HepG2 (cell line): ENCODE data around the gene SEM1. TPM values are rescaled to one million over a fixed set of nuclear protein-coding genes. Genes with fewer than 3 reads are reported as not detected.

ENCODE experiments used
- BCL6 ChIP-seq: IDR thresholded peaks from 2 replicates; pipeline ENCODE4 v1.6.1; 2016; ENCODE audit warnings: missing genetic modification reagents, missing compliant biosample characterization
- DNMT1 ChIP-seq: sonication (generic); formaldehyde crosslinking; IDR thresholded peaks from 2 replicates; pipeline ENCODE4 v1.5.1; 2020; ENCODE audit warnings: mild to moderate bottlenecking, missing genetic modification reagents
- KDM3A ChIP-seq: IDR thresholded peaks from 2 replicates; pipeline ENCODE4 v1.6.1; 2018; ENCODE audit warnings: low read depth, missing compliant biosample characterization
- MAZ ChIP-seq, 2 experiments: sonication (generic) in 1 of 2; formaldehyde crosslinking in 1 of 2; IDR thresholded peaks; 2 replicates each; pipeline versions ENCODE4 v1.5.0 to v1.6.1; 2012 to 2020; ENCODE audit warnings: low read depth in 2 of 2, mild to moderate bottlenecking in 2 of 2, borderline replicate concordance in 1 of 2, improper control_type of control experiment in 1 of 2, low read length in 1 of 2, missing genetic modification reagents in 1 of 2, moderate library complexity in 1 of 2
- NFKB2 ChIP-seq: sonication (generic); formaldehyde crosslinking; IDR thresholded peaks from 2 replicates; pipeline ENCODE4 v1.4.0; 2020; ENCODE audit warnings: missing genetic modification reagents, borderline replicate concordance
- NR2F2 ChIP-seq: IDR thresholded peaks from 2 replicates; pipeline ENCODE4 v1.6.1; 2012; ENCODE audit warnings: low read depth, inconsistent platforms, borderline replicate concordance
- PAF1 ChIP-seq: IDR thresholded peaks from 2 replicates; pipeline ENCODE4 v1.6.1; 2016; ENCODE audit warnings: missing genetic modification reagents, missing compliant biosample characterization
- SIX4 ChIP-seq: sonication (generic); formaldehyde crosslinking; IDR thresholded peaks from 2 replicates; pipeline ENCODE4 v1.4.0; 2020; ENCODE audit warnings: missing genetic modification reagents
- SYNCRIP ChIP-seq: fragments of 200-400 bp; formaldehyde crosslinking; IDR thresholded peaks from 2 replicates; pipeline ENCODE4 v1.6.1; 2018; ENCODE audit warnings: mild to moderate bottlenecking, low read depth, low read length; ENCODE audit not compliant: insufficient read depth
- TEAD2 ChIP-seq: sonication (generic); formaldehyde crosslinking; IDR thresholded peaks from 2 replicates; pipeline ENCODE4 v1.9.0; 2021; ENCODE audit warnings: missing genetic modification reagents
- ZMYM4 ChIP-seq: sonication (generic); formaldehyde crosslinking; IDR thresholded peaks from 2 replicates; pipeline ENCODE4 v1.8.1; 2023; ENCODE audit warnings: mild to moderate bottlenecking, missing genetic modification reagents
- ZNF136 ChIP-seq: sonication (generic); formaldehyde crosslinking; IDR thresholded peaks from 2 replicates; pipeline ENCODE4 v1.8.1; 2022; ENCODE audit warnings: low read depth, mild to moderate bottlenecking, moderate library complexity, missing genetic modification reagents
- ZNF292 ChIP-seq: sonication (generic); formaldehyde crosslinking; IDR thresholded peaks from 2 replicates; pipeline ENCODE4 v1.8.1; 2022; ENCODE audit warnings: mild to moderate bottlenecking, low read depth, missing genetic modification reagents, borderline replicate concordance
- ZNF556 ChIP-seq: sonication (generic); formaldehyde crosslinking; IDR thresholded peaks from 2 replicates; pipeline ENCODE4 v1.4.0; 2020; ENCODE audit warnings: mild to moderate bottlenecking, missing genetic modification reagents, borderline replicate concordance
- ZNF713 ChIP-seq: sonication (generic); formaldehyde crosslinking; IDR thresholded peaks from 2 replicates; pipeline ENCODE4 v1.4.0; 2020; ENCODE audit warnings: mild to moderate bottlenecking, missing genetic modification reagents
- polyA plus RNA-seq, 8 experiments: library from polyadenylated mRNA; depleted of rRNA in 3 of 8; stranded (reverse) in 7 of 8; unstranded in 1 of 8; fragments of >200 nt; fragmentation: Illumina TruSeq in 4 of 8; extraction: Trizol in 4 of 8; gene quantifications; 2 replicates each; pipeline versions ENCODE4 v1.2.1 to v1.2.3, GENCODE V29; 2011 to 2016; ENCODE audit warnings: low read depth in 4 of 8, missing spikeins in 1 of 8, mixed read lengths in 1 of 8; ENCODE audit not compliant: insufficient read depth in 1 of 8
- total RNA-seq, 5 experiments: library from RNA; depleted of rRNA; stranded (reverse); fragments of >200 nt; fragmentation: Illumina TruSeq; extraction: Trizol; gene quantifications; 2 replicates each; pipeline ENCODE4 v1.2.3, GENCODE V29; 2016; ENCODE audit warnings: low read depth in 1 of 5
- TF ChIP-seq, protein P1 (sequence below), 2 experiments: fragments of 450-650 bp in 1 of 2; sonication (generic) in 1 of 2; formaldehyde crosslinking; IDR thresholded peaks; 2 replicates each; pipeline versions ENCODE4 v1.5.0 to v1.8.0; 2020 to 2022; ENCODE audit warnings: mild to moderate bottlenecking in 1 of 2, missing genetic modification reagents in 1 of 2
- TF ChIP-seq, protein P2 (sequence below): sonication (generic); formaldehyde crosslinking; IDR thresholded peaks from 2 replicates; pipeline ENCODE4 v1.5.0; 2020; ENCODE audit warnings: mild to moderate bottlenecking, missing genetic modification reagents
- TF ChIP-seq, protein P3 (sequence below): sonication (generic); formaldehyde crosslinking; IDR thresholded peaks from 2 replicates; pipeline ENCODE4 v1.5.0; 2020; ENCODE audit warnings: mild to moderate bottlenecking, low read depth, missing genetic modification reagents, borderline replicate concordance
- TF ChIP-seq, protein P4 (sequence below): fragments of 450-650 bp; IDR thresholded peaks from 2 replicates; pipeline ENCODE4 v1.6.1; 2017; ENCODE audit warnings: mild to moderate bottlenecking
- TF ChIP-seq, protein P5 (sequence below): sonication (generic); formaldehyde crosslinking; IDR thresholded peaks from 2 replicates; pipeline ENCODE4 v1.4.0; 2020; ENCODE audit warnings: low read depth, mild to moderate bottlenecking, missing genetic modification reagents

The SEM1 gene
- total and polyA plus RNA-seq, 2 of the 13 experiments (the other 11 are each of a cell fraction or from before 2014, with no cell fraction given), result 40.7 to 174 TPM

DNA sequence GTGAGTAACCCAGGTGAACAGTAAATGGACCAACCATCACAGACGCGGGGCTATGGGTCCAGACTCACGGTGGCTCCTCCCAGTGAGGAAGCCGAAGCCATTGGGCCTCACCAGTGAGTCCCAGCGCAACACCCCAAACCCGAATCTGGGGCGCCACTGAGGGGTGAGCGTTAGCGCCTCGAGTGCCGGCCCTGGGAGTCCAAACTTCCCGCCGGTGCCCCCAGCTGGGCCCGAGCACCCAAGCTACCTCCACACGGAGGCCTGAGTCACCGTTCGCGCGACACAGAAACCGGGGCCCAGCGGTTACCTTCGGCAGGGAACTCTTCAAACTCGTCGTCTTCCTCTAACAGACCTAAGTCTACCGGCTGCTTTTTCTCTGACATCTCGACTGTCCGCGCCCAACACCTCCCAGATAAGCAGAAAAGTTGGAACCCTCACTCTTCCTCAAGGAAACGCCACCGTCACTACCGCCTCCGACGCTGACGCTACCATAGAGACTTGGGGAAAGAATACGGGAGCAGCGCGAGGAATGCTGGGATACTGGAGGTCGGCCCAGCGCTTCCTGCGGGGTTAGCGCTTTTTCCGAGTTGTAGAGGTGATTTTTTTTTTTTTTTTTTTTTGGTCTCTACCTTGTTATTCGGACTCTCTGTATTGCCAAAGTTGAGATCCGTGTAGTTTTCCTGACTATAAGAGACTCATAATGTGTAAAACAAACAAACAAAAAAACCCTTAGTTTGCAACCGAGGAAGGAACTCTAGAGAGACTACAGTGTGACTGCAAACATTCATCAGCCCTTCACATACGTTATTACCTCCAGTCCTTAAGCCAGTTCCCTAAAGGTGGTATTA, at the start of gene SEM1 (continued):
- TF ChIP-seq, protein P1, sequence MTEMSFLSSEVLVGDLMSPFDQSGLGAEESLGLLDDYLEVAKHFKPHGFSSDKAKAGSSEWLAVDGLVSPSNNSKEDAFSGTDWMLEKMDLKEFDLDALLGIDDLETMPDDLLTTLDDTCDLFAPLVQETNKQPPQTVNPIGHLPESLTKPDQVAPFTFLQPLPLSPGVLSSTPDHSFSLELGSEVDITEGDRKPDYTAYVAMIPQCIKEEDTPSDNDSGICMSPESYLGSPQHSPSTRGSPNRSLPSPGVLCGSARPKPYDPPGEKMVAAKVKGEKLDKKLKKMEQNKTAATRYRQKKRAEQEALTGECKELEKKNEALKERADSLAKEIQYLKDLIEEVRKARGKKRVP (CRISPR knock-in tag; IDR thresholded peaks at IDR 0.05), result no peak
- no peak; the same call in 1 of the 2 replicates for TF ChIP-seq NFKB2 (CRISPR knock-in tag)
- TF ChIP-seq, protein P2, sequence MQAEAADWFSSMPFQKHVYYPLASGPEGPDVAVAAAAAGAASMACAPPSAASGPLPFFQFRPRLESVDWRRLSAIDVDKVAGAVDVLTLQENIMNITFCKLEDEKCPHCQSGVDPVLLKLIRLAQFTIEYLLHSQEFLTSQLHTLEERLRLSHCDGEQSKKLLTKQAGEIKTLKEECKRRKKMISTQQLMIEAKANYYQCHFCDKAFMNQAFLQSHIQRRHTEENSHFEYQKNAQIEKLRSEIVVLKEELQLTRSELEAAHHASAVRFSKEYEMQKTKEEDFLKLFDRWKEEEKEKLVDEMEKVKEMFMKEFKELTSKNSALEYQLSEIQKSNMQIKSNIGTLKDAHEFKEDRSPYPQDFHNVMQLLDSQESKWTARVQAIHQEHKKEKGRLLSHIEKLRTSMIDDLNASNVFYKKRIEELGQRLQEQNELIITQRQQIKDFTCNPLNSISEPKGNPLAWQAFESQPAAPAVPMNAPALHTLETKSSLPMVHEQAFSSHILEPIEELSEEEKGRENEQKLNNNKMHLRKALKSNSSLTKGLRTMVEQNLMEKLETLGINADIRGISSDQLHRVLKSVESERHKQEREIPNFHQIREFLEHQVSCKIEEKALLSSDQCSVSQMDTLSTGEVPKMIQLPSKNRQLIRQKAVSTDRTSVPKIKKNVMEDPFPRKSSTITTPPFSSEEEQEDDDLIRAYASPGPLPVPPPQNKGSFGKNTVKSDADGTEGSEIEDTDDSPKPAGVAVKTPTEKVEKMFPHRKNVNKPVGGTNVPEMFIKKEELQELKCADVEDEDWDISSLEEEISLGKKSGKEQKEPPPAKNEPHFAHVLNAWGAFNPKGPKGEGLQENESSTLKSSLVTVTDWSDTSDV (CRISPR knock-in tag), result no peak
- TF ChIP-seq TEAD2 (CRISPR knock-in tag), result no peak
- TF ChIP-seq DNMT1 (CRISPR knock-in tag), result no peak
- TF ChIP-seq ZNF556 (CRISPR knock-in tag), result peak; percentile 64; the same call in 1 of the 2 replicates
- TF ChIP-seq NR2F2, result peak; percentile 26; the same call in 1 of the 2 replicates
- TF ChIP-seq SYNCRIP, result no peak
- TF ChIP-seq, protein P3, sequence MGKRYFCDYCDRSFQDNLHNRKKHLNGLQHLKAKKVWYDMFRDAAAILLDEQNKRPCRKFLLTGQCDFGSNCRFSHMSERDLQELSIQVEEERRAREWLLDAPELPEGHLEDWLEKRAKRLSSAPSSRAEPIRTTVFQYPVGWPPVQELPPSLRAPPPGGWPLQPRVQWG, result no peak
- no peak for TF ChIP-seq MAZ (IDR thresholded peaks at IDR 0.05; ENCODE audit: borderline replicate concordance, low read depth, low read length)
- no peak; the same call in 1 of the 2 replicates for TF ChIP-seq MAZ (CRISPR knock-in tag; IDR thresholded peaks at IDR 0.05; ENCODE audit: low read depth)
- no peak for TF ChIP-seq KDM3A
- TF ChIP-seq ZNF713 (CRISPR knock-in tag), result no peak
- TF ChIP-seq BCL6 (CRISPR knock-in tag), result peak; percentile 11; the same call in 1 of the 2 replicates
- peak; percentile 16; the same call in 1 of the 2 replicates for TF ChIP-seq SIX4
- TF ChIP-seq ZNF292 (CRISPR knock-in tag), result 0 out of 2 replicates have a peak, but pooled peaks have one; percentile 40
- TF ChIP-seq, protein P4, sequence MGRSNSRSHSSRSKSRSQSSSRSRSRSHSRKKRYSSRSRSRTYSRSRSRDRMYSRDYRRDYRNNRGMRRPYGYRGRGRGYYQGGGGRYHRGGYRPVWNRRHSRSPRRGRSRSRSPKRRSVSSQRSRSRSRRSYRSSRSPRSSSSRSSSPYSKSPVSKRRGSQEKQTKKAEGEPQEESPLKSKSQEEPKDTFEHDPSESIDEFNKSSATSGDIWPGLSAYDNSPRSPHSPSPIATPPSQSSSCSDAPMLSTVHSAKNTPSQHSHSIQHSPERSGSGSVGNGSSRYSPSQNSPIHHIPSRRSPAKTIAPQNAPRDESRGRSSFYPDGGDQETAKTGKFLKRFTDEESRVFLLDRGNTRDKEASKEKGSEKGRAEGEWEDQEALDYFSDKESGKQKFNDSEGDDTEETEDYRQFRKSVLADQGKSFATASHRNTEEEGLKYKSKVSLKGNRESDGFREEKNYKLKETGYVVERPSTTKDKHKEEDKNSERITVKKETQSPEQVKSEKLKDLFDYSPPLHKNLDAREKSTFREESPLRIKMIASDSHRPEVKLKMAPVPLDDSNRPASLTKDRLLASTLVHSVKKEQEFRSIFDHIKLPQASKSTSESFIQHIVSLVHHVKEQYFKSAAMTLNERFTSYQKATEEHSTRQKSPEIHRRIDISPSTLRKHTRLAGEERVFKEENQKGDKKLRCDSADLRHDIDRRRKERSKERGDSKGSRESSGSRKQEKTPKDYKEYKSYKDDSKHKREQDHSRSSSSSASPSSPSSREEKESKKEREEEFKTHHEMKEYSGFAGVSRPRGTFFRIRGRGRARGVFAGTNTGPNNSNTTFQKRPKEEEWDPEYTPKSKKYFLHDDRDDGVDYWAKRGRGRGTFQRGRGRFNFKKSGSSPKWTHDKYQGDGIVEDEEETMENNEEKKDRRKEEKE, result no peak
- TF ChIP-seq, protein P5, sequence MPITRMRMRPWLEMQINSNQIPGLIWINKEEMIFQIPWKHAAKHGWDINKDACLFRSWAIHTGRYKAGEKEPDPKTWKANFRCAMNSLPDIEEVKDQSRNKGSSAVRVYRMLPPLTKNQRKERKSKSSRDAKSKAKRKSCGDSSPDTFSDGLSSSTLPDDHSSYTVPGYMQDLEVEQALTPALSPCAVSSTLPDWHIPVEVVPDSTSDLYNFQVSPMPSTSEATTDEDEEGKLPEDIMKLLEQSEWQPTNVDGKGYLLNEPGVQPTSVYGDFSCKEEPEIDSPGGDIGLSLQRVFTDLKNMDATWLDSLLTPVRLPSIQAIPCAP, result no peak
- no peak for TF ChIP-seq PAF1
- TF ChIP-seq ZMYM4 (CRISPR knock-in tag), result peak; percentile 87
- TF ChIP-seq ZNF136 (CRISPR knock-in tag), result no peak
